ENCODE results near the gene MAP2K5. TPM values are rescaled to one million over a fixed set of nuclear protein-coding genes. Genes with fewer than 3 reads are reported as not detected.

MAP2K5 gene
- polyA plus RNA-seq, 1 donor from 2014 or later = 12.1 TPM

DNA sequence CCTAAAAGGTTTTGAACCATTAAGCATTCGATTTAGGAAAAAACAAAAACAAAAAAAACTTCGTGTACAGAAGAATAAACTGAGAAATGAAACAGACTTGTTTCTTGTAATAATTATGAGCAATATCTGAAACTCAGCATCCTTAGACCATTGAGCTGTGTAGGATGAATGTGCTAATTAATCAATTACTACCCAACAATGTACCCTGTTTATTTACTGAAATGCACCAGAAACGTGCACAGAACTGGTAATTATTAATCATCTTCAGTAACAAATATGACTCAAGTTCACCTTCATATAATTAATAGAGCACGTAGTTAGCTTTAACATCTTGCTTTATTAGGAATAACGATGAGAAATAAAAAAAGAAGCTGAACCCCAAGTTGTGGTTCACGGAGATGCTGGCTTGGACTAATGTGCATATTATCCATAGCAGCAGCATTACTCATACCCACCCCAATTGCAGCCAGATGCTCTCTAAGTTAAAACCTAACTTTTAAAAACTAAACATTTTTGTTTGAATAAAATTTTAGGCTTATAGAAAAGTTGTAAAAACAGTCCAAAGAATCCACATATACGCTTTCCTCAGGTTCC is 31.8 kb upstream of the MAP2K5 start:
- H3K4me3 ChIP-seq (ENCODE audit: low read length) = no peak overlapping the region
- TF ChIP-seq POLR2AphosphoS5 (IDR thresholded peaks at IDR 0.05) = no peak
- no peak for TF ChIP-seq MXI1 (conservative IDR thresholded peaks at IDR 0.05; ENCODE audit: poor library complexity, severe bottlenecking)
- TF ChIP-seq SMC3 (conservative IDR thresholded peaks at IDR 0.05; ENCODE audit: poor library complexity) = no peak
- no peak overlapping the region for H3K9ac ChIP-seq (ENCODE audit: low read length)
- no peaks in the 10 kb centered on the region for H3K27me3 ChIP-seq (ENCODE audit: insufficient read depth, low read depth, low read length)
- H3K9me3 ChIP-seq (ENCODE audit: low read length) = no peaks in the 10 kb centered on the region
- no peaks in the 10 kb centered on the region for H3K9me2 ChIP-seq (ENCODE audit: insufficient read depth, low read length)
- no peak overlapping the region for H3K27ac ChIP-seq (ENCODE audit: low read length)
- no peak overlapping the region for H2AFZ ChIP-seq (ENCODE audit: low read depth, low read length)
- no peaks in the 10 kb centered on the region for H3K36me3 ChIP-seq (ENCODE audit: insufficient read depth, low read length)
- H3K79me2 ChIP-seq (replicated peaks; ENCODE audit: insufficient read depth, low read length) = no peaks in the 10 kb centered on the region
- no peaks in the 10 kb centered on the region for H4K20me1 ChIP-seq (ENCODE audit: insufficient read depth)
- no peaks in the 10 kb centered on the region for H3F3A ChIP-seq (ENCODE audit: insufficient read depth, low read length, poor library complexity, severe bottlenecking)
- H3K4me2 ChIP-seq (ENCODE audit: low read length) = no peak overlapping the region

DNA sequence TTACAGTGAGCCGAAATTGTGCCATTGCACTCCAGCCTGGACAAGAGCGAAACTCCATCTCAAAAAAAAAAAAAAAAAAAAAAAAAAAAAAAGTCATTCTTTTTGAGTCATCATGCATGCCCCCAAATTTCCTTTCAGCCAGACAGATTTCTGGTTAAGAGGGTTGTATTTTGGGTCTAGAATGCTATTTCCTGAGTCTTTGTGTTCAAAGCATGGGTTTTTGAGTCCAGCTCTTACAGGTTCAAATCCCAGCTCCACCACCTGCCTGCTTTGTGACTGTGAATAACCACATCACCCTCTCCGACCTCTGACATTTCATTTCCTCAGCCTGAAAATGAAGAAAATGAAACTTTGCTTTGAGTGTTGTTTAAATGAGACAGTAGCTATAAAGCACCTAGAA is 30.9 kb upstream of the MAP2K5 start:
- Histone ChIP-seq H3K9me2 (ENCODE audit: insufficient read depth, low read length) (no peaks in the 10 kb centered on the region), H3K27me3 (ENCODE audit: insufficient read depth, low read depth, low read length) (no peaks in the 10 kb centered on the region), H4K20me1 (ENCODE audit: insufficient read depth) (no peaks in the 10 kb centered on the region), H3K36me3 (ENCODE audit: insufficient read depth, low read length) (no peaks in the 10 kb centered on the region), H3K79me2 (replicated peaks; ENCODE audit: insufficient read depth, low read length) (no peaks in the 10 kb centered on the region), H3K9me3 (ENCODE audit: low read length) (no peaks in the 10 kb centered on the region), H2AFZ (ENCODE audit: low read depth, low read length) (no peak overlapping the region), H3K4me2 (ENCODE audit: low read length) (no peak overlapping the region), H3F3A (ENCODE audit: insufficient read depth, low read length, poor library complexity, severe bottlenecking) (no peaks in the 10 kb centered on the region), H3K4me3 (ENCODE audit: low read length) (no peak overlapping the region), H3K9ac (ENCODE audit: low read length) (no peak overlapping the region), H3K27ac (ENCODE audit: low read length) (no peak overlapping the region)
- TF ChIP-seq RAD21 (conservative IDR thresholded peaks at IDR 0.05) (no peak), EZH2 (IDR thresholded peaks at IDR 0.05; ENCODE audit: borderline replicate concordance, insufficient read depth, low read length, poor library complexity, severe bottlenecking) (no peak), SMC3 (conservative IDR thresholded peaks at IDR 0.05; ENCODE audit: poor library complexity) (no peak), TAF1 (IDR thresholded peaks at IDR 0.05; ENCODE audit: low read depth) (no peak), MXI1 (conservative IDR thresholded peaks at IDR 0.05; ENCODE audit: poor library complexity, severe bottlenecking) (no peak), POLR2AphosphoS5 (IDR thresholded peaks at IDR 0.05) (no peak)
- TF ChIP-seq, protein P1, sequence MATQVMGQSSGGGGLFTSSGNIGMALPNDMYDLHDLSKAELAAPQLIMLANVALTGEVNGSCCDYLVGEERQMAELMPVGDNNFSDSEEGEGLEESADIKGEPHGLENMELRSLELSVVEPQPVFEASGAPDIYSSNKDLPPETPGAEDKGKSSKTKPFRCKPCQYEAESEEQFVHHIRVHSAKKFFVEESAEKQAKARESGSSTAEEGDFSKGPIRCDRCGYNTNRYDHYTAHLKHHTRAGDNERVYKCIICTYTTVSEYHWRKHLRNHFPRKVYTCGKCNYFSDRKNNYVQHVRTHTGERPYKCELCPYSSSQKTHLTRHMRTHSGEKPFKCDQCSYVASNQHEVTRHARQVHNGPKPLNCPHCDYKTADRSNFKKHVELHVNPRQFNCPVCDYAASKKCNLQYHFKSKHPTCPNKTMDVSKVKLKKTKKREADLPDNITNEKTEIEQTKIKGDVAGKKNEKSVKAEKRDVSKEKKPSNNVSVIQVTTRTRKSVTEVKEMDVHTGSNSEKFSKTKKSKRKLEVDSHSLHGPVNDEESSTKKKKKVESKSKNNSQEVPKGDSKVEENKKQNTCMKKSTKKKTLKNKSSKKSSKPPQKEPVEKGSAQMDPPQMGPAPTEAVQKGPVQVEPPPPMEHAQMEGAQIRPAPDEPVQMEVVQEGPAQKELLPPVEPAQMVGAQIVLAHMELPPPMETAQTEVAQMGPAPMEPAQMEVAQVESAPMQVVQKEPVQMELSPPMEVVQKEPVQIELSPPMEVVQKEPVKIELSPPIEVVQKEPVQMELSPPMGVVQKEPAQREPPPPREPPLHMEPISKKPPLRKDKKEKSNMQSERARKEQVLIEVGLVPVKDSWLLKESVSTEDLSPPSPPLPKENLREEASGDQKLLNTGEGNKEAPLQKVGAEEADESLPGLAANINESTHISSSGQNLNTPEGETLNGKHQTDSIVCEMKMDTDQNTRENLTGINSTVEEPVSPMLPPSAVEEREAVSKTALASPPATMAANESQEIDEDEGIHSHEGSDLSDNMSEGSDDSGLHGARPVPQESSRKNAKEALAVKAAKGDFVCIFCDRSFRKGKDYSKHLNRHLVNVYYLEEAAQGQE (IDR thresholded peaks at IDR 0.05; ENCODE audit: borderline replicate concordance) = no peak
- TF ChIP-seq, protein P2, sequence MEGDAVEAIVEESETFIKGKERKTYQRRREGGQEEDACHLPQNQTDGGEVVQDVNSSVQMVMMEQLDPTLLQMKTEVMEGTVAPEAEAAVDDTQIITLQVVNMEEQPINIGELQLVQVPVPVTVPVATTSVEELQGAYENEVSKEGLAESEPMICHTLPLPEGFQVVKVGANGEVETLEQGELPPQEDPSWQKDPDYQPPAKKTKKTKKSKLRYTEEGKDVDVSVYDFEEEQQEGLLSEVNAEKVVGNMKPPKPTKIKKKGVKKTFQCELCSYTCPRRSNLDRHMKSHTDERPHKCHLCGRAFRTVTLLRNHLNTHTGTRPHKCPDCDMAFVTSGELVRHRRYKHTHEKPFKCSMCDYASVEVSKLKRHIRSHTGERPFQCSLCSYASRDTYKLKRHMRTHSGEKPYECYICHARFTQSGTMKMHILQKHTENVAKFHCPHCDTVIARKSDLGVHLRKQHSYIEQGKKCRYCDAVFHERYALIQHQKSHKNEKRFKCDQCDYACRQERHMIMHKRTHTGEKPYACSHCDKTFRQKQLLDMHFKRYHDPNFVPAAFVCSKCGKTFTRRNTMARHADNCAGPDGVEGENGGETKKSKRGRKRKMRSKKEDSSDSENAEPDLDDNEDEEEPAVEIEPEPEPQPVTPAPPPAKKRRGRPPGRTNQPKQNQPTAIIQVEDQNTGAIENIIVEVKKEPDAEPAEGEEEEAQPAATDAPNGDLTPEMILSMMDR (IDR thresholded peaks at IDR 0.05; ENCODE audit: poor library complexity, severe bottlenecking) = no peak

DNA sequence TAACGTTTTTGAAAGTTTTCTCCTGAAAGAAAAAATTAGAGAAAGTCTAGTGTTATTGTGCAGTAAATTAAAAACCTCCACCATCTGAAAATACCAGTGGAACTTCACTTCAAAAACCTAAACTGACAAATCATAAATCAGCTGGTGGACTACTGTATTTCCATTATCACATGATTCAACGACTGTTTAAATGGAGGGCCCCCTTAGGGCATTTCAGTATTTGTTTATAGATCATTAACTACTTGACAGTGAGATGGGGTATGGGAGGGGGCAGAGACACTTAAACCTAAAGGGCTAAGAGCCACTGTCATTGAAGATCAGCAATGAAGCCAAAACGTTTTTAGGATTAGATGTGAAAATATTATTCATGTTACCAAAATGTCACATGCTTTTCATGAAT is 30.4 kb upstream of the MAP2K5 start:
- Histone ChIP-seq H3K4me2 (ENCODE audit: low read length) (no peak overlapping the region), H3K27me3 (ENCODE audit: insufficient read depth, low read depth, low read length) (no peaks in the 10 kb centered on the region), H3K79me2 (replicated peaks; ENCODE audit: insufficient read depth, low read length) (no peaks in the 10 kb centered on the region), H3K36me3 (ENCODE audit: insufficient read depth, low read length) (no peaks in the 10 kb centered on the region), H3K9me3 (ENCODE audit: low read length) (no peaks in the 10 kb centered on the region), H4K20me1 (ENCODE audit: insufficient read depth) (no peaks in the 10 kb centered on the region), H3K9me2 (ENCODE audit: insufficient read depth, low read length) (no peaks in the 10 kb centered on the region), H2AFZ (ENCODE audit: low read depth, low read length) (no peak overlapping the region), H3K4me3 (ENCODE audit: low read length) (no peak overlapping the region), H3K27ac (ENCODE audit: low read length) (no peak overlapping the region), H3K9ac (ENCODE audit: low read length) (no peak overlapping the region), H3F3A (ENCODE audit: insufficient read depth, low read length, poor library complexity, severe bottlenecking) (no peaks in the 10 kb centered on the region)
- TF ChIP-seq SMC3 (conservative IDR thresholded peaks at IDR 0.05; ENCODE audit: poor library complexity) = no peak
- TF ChIP-seq TAF1 (IDR thresholded peaks at IDR 0.05; ENCODE audit: low read depth) = no peak
- TF ChIP-seq EZH2 (IDR thresholded peaks at IDR 0.05; ENCODE audit: borderline replicate concordance, insufficient read depth, low read length, poor library complexity, severe bottlenecking) = no peak
- TF ChIP-seq, protein P2 (IDR thresholded peaks at IDR 0.05; ENCODE audit: poor library complexity, severe bottlenecking) = no peak
- no peak for TF ChIP-seq POLR2AphosphoS5 (IDR thresholded peaks at IDR 0.05)
- no peak for TF ChIP-seq EP300 (conservative IDR thresholded peaks at IDR 0.05; ENCODE audit: poor library complexity, severe bottlenecking)
- no peak for TF ChIP-seq RAD21 (conservative IDR thresholded peaks at IDR 0.05)
- TF ChIP-seq MXI1 (conservative IDR thresholded peaks at IDR 0.05; ENCODE audit: poor library complexity, severe bottlenecking) = no peak
- TF ChIP-seq, protein P1 (IDR thresholded peaks at IDR 0.05; ENCODE audit: borderline replicate concordance) = no peak
